ENCODE data around the gene PPP1R14C. TPM values are rescaled to one million over a fixed set of nuclear protein-coding genes. Genes with fewer than 3 reads are reported as not detected.
A peak's percentile ranks its signal among the peaks of the same experiment; 100 is the strongest.

The PPP1R14C gene
- total and polyA plus RNA-seq, 2 experiments from 2014 or later = 8.2 to 10.1 TPM

DNA sequence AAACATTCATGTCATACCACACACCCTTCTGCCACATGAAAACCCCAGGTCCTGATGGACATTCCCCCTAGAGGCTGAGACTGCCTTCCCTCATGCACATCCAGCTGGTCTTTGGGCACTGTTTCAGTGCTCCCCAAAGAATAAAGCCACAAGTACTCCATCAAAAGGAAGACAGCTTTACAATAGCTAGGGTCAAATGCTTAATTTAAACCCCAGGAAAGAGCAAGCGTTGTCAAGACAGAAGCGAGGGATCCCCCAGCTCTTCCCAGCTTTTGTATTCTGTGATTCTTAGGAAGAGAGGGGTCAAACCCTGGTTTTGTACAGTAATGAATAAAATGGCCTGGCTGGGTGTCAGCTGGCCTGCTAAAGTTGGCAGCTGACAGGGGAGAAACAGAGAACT lies 143.6 kb downstream of the PPP1R14C start:
- H3K36me3 ChIP-seq (ENCODE audit: low read depth) = no peaks in the 10 kb centered on the region
- H3K79me2 ChIP-seq (ENCODE audit: insufficient read depth) = no peaks in the 10 kb centered on the region
- no peaks in the 10 kb centered on the region for H3K9me2 ChIP-seq (ENCODE audit: insufficient read depth)
- H3K9ac ChIP-seq = no peak overlapping the region
- H3K27me3 ChIP-seq (replicated peaks; ENCODE audit: insufficient read depth) = no peaks in the 10 kb centered on the region
- no peak overlapping the region for H3K4me2 ChIP-seq (ENCODE audit: unreplicated experiment)
- no peaks in the 10 kb centered on the region for H4K20me1 ChIP-seq (ENCODE audit: insufficient read depth)
- H3K4me3 ChIP-seq = no peak overlapping the region
- in situ Hi-C loops (cut with MboI) = no loop called here
- H3K9me3 ChIP-seq (ENCODE audit: low read depth) = no peaks in the 10 kb centered on the region
- H3K27ac ChIP-seq = no peak overlapping the region
- WGBS, 2 experiments (ENCODE audit: low coverage in 1 of 2, low lambda C conversion rate in 2 of 2, missing lambda C conversion rate in 2 of 2) = 60 to 70% methylated on average over 2 of the region's 2 CpGs
- DNase-seq = no peak
- H3K4me1 ChIP-seq (ENCODE audit: insufficient read depth) = peaks cover 11% of the 10 kb centered on the region
- no peak for TF ChIP-seq EZH2 (IDR thresholded peaks at IDR 0.05; ENCODE audit: insufficient read depth, poor library complexity, severe bottlenecking)
- no peak overlapping the region for H2AFZ ChIP-seq
- H3F3A ChIP-seq (ENCODE audit: insufficient read depth) = peaks cover 14% of the 10 kb centered on the region

DNA sequence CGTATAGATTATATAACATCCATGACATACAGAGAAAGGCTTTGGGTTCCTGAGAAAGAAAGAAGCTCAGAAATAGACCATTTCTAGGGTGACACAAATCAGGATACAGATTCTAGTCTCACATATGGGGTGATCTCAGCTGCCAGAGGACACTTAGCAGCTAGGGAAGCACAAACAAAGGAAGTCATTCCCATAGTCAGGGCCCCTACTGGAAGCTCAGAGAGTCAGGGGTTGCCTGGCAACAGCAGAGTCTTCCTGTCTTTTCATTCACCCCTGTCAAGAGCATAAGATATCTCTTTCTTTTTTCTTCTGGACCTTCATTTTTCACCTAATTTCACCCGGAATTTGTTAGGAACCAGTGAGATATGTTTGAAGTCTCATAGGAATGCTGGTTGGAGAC lies 144.1 kb downstream of the PPP1R14C start:
- in situ Hi-C loops (cut with MboI) = no loop called here
- Histone ChIP-seq H3K4me3 (no peak overlapping the region), H3K27ac (no peak overlapping the region), H3K9ac (no peak overlapping the region), H3K36me3 (ENCODE audit: low read depth) (no peaks in the 10 kb centered on the region), H3K79me2 (ENCODE audit: insufficient read depth) (no peaks in the 10 kb centered on the region), H3K4me2 (ENCODE audit: unreplicated experiment) (no peak overlapping the region), H3K9me3 (ENCODE audit: low read depth) (no peaks in the 10 kb centered on the region), H3K4me1 (ENCODE audit: insufficient read depth) (peaks cover 11% of the 10 kb centered on the region), H3K27me3 (replicated peaks; ENCODE audit: insufficient read depth) (no peaks in the 10 kb centered on the region), H4K20me1 (ENCODE audit: insufficient read depth) (no peaks in the 10 kb centered on the region), H3F3A (ENCODE audit: insufficient read depth) (peaks cover 14% of the 10 kb centered on the region), H2AFZ (no peak overlapping the region), H3K9me2 (ENCODE audit: insufficient read depth) (no peaks in the 10 kb centered on the region)
- WGBS, 2 experiments (ENCODE audit: low coverage in 1 of 2, low lambda C conversion rate in 2 of 2, missing lambda C conversion rate in 2 of 2) = 53 to 54% methylated on average over 2 of the region's 2 CpGs
- peak; percentile 40 for DNase-seq
- TF ChIP-seq EZH2 (IDR thresholded peaks at IDR 0.05; ENCODE audit: insufficient read depth, poor library complexity, severe bottlenecking) = no peak
- TF ChIP-seq EZH2phosphoT487 (IDR thresholded peaks at IDR 0.05; ENCODE audit: insufficient read depth, low read depth) = no peak

DNA sequence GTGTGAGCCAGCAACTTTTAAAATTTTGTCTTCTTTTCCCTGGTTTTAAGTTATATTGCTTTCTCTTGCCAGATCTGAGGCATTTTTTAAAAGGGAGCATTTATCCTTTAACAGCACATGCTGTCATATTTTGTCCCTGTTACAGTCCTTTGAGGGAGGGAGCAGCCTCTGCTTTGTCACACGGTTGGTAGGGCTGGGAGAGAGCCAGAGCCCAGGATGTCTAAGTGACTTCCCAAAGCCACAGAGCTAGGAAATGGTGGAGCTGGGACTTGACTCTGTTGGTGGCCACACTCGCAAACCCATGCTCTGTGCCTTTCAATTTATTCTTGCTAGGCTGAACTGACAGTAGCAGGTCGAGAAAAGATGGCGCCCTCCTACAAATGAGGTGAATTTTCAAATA lies 145.6 kb downstream of the PPP1R14C start:
- Histone ChIP-seq H3K9me3 (ENCODE audit: low read depth) (no peaks in the 10 kb centered on the region), H3K4me3 (no peak overlapping the region), H3K36me3 (ENCODE audit: low read depth) (no peaks in the 10 kb centered on the region), H3K9ac (no peak overlapping the region), H4K20me1 (ENCODE audit: insufficient read depth) (no peaks in the 10 kb centered on the region), H3K4me2 (ENCODE audit: unreplicated experiment) (no peak overlapping the region), H3K27me3 (replicated peaks; ENCODE audit: insufficient read depth) (no peaks in the 10 kb centered on the region), H2AFZ (no peak overlapping the region), H3K27ac (no peak overlapping the region), H3K9me2 (ENCODE audit: insufficient read depth) (no peaks in the 10 kb centered on the region), H3F3A (ENCODE audit: insufficient read depth) (peaks cover 11% of the 10 kb centered on the region; the same call in 1 of the 2 replicates), H3K79me2 (ENCODE audit: insufficient read depth) (no peaks in the 10 kb centered on the region), H3K4me1 (ENCODE audit: insufficient read depth) (peaks cover 19% of the 10 kb centered on the region)
- no peak for DNase-seq
- WGBS, 2 experiments (ENCODE audit: low coverage in 1 of 2, low lambda C conversion rate in 2 of 2, missing lambda C conversion rate in 2 of 2) = 76 to 83% methylated on average over 4 of the region's 4 CpGs
- TF ChIP-seq EZH2phosphoT487 (IDR thresholded peaks at IDR 0.05; ENCODE audit: insufficient read depth, low read depth) = no peak
- TF ChIP-seq EZH2 (IDR thresholded peaks at IDR 0.05; ENCODE audit: insufficient read depth, poor library complexity, severe bottlenecking) = no peak
- in situ Hi-C loops (cut with MboI) = no loop called here

DNA sequence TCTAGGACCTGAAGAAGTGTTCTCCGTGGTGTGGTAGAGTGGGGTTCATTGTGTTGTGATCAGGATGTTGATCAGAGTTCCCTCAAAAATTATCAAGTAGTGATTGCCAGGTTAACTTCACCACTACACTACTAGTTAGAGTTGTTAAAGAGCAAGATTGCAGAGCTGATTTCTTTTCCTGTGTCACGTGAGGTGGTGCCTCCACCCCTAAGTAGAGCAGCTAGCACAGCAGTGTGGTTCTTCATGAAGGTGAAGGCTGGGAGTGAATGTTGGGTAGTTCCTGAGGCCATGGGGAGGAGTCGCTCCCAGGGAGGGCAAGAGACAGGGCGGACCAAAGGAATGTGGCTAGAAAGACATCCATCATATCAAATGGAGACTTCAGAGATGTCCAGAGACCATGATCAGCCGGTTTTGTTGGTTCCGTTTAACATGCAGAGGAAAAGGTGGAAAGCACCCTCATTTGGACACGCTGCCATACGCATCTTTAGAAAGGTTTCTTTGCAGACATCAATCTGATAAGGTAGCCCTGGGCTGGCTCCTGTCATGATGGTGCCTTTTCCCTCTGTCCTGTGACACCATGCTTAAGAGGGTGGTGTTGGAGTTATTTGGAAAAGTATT lies 146.7 kb downstream of the PPP1R14C start:
- peaks cover 21% of the 10 kb centered on the region for H3F3A ChIP-seq (ENCODE audit: insufficient read depth)

More for the DNA sequence above, 146.7 kb downstream of the PPP1R14C start:
- H3K36me3 ChIP-seq (ENCODE audit: low read depth) = no peaks in the 10 kb centered on the region
- no peak overlapping the region for H2AFZ ChIP-seq
- H3K27ac ChIP-seq = no peak overlapping the region; the same call in 1 of the 2 replicates
- no peaks in the 10 kb centered on the region for H3K27me3 ChIP-seq (replicated peaks; ENCODE audit: insufficient read depth)
- H4K20me1 ChIP-seq (ENCODE audit: insufficient read depth) = no peaks in the 10 kb centered on the region
- WGBS, 2 experiments (ENCODE audit: low coverage in 1 of 2, low lambda C conversion rate in 2 of 2, missing lambda C conversion rate in 2 of 2) = 97% methylated on average over 8 of the region's 8 CpGs
- H3K4me3 ChIP-seq = no peak overlapping the region
- TF ChIP-seq EZH2phosphoT487 (IDR thresholded peaks at IDR 0.05; ENCODE audit: insufficient read depth, low read depth) (no peak), EZH2 (IDR thresholded peaks at IDR 0.05; ENCODE audit: insufficient read depth, poor library complexity, severe bottlenecking) (no peak)
- in situ Hi-C loops (cut with MboI) = no loop called here
- H3K79me2 ChIP-seq (ENCODE audit: insufficient read depth) = no peaks in the 10 kb centered on the region
- H3K4me2 ChIP-seq (ENCODE audit: unreplicated experiment) = no peak overlapping the region
- no peaks in the 10 kb centered on the region for H3K9me2 ChIP-seq (ENCODE audit: insufficient read depth)
- H3K4me1 ChIP-seq (ENCODE audit: insufficient read depth) = peaks cover 28% of the 10 kb centered on the region
- DNase-seq = no peak
- H3K9me3 ChIP-seq (ENCODE audit: low read depth) = no peaks in the 10 kb centered on the region
- H3K9ac ChIP-seq = no peak overlapping the region

Data from GM23248 (cell line).